ENCODE results near the gene SHLD1.

The SHLD1 gene

DNA sequence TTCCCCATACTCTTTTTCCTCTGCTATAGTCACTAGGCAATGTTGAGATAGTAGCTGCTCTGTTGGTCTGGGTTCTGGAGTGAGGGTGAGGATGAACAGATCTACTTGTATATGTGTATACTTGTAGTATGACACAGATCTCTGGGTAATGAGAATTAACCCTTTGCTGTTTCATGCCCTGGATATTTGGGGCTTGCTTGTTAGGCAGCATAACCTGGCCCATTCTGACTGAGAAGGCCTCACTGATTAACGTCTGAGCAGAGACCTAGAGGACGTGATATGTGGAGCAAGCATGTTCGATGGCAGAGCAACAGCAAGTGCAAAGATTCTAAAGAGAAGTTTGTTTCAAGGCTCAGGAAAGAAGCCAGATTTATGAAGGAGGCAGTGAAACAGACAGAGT lies 105.7 kb downstream of the SHLD1 start:
- DNase-seq (ENCODE audit: extremely low read depth, low read depth) = no peak
- TF ChIP-seq, protein P1, sequence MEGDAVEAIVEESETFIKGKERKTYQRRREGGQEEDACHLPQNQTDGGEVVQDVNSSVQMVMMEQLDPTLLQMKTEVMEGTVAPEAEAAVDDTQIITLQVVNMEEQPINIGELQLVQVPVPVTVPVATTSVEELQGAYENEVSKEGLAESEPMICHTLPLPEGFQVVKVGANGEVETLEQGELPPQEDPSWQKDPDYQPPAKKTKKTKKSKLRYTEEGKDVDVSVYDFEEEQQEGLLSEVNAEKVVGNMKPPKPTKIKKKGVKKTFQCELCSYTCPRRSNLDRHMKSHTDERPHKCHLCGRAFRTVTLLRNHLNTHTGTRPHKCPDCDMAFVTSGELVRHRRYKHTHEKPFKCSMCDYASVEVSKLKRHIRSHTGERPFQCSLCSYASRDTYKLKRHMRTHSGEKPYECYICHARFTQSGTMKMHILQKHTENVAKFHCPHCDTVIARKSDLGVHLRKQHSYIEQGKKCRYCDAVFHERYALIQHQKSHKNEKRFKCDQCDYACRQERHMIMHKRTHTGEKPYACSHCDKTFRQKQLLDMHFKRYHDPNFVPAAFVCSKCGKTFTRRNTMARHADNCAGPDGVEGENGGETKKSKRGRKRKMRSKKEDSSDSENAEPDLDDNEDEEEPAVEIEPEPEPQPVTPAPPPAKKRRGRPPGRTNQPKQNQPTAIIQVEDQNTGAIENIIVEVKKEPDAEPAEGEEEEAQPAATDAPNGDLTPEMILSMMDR (IDR thresholded peaks at IDR 0.05; ENCODE audit: low read depth, low read length) = no peak

DNA sequence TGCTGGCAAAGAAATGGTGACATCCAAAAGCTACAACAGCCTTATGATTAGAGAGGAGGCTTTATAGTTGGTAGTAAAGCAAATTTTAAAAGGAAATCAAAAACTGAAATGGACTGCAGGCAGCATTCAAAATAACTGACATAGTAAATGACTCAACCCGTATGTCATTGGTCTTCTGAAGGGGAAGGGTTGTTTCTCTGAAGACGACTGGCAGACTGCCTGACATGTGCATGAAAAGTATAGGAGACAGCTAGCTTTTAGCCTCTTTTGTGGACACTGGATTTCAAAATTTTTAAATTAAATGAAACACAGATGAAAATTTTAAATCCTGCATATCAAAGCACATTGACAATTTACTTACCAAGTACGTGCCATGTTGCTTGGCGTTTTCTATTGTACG lies 109.4 kb downstream of the SHLD1 start:
- DNase-seq (ENCODE audit: extremely low read depth, low read depth) = no peak

DNA sequence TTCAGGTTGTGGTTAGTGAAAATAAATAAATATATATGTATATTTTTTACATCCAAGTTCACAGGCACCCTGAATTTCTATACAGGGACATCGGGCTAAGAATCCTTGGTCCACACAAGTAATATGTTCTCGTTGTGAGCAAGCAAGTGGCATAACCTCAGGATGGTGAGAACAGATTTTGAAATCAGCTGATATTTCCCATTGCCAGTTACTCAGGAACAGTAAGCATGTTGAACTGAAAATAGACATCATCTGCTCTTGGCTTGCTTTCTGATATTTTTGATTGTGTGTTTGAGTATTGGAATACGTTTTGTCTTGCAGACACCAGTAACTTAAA lies 112.5 kb downstream of the SHLD1 start:
- TF ChIP-seq, protein P1 (IDR thresholded peaks at IDR 0.05; ENCODE audit: low read depth, low read length) = no peak
- no peak for DNase-seq (ENCODE audit: extremely low read depth, low read depth)

More for the DNA sequence above, 109.4 kb downstream of the SHLD1 start:
- TF ChIP-seq, protein P1 (IDR thresholded peaks at IDR 0.05; ENCODE audit: low read depth, low read length) = no peak

DNA sequence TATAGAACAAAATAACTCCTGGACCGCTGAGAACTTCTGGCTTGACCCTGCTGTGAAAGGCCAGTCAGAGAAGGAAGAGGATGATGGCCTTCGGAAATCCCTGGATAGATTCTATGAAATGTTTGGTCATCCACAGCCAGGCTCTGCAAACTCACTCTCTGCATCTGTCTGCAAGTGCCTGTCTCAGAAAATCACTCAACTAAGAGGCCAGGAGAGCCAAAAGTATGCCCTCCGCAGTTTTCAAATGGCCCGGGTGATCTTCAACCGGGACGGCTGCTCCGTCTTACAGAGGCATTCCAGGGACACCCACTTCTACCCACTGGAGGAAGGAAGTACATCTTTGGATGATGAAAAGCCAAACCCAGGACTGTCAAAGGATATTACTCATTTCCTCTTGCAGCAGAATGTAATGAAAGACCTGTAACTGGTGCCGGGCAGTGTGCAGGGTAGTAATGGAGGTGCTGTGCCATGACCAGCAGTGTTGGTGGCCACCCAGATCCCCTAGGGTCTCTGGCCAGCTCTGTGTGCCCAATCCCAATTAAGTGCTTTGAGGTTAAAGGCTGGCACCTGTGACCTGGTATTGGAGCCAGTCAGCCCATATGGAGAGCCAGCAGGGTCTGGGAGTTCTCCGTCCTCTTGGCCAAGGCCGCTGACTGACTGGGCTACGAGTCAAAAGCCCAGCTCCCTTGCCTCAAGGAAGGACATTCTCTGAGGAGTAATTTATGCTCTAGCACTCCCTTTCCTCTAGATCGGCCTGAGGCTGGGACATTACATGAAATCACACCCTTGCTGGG lies 113.0 kb downstream of the SHLD1 start:
- TF ChIP-seq, protein P1 (IDR thresholded peaks at IDR 0.05; ENCODE audit: low read depth, low read length) = no peak
- DNase-seq (ENCODE audit: extremely low read depth, low read depth) = no peak

DNA sequence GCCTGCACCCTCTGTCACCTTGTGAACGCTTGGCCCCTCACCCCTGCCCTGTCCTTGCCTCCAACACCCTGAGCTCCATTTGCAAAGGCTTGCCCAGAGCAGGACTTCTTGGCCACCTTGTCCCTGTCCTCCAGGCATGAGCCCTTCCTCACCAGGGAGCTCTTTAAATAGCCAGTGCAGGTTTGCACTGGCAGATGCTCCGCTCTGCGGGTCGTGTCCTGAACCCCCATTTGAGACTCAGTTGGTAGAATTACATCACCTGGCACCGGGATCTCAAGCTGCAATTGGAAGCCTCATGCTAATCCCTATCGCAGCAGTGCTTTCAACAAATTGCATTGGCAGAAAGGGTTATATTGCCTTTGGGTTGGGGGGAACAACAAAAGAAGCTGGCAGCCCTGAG lies 114.2 kb downstream of the SHLD1 start:
- no peak for DNase-seq (ENCODE audit: extremely low read depth, low read depth)
- TF ChIP-seq, protein P1 (IDR thresholded peaks at IDR 0.05; ENCODE audit: low read depth, low read length) = no peak

DNA sequence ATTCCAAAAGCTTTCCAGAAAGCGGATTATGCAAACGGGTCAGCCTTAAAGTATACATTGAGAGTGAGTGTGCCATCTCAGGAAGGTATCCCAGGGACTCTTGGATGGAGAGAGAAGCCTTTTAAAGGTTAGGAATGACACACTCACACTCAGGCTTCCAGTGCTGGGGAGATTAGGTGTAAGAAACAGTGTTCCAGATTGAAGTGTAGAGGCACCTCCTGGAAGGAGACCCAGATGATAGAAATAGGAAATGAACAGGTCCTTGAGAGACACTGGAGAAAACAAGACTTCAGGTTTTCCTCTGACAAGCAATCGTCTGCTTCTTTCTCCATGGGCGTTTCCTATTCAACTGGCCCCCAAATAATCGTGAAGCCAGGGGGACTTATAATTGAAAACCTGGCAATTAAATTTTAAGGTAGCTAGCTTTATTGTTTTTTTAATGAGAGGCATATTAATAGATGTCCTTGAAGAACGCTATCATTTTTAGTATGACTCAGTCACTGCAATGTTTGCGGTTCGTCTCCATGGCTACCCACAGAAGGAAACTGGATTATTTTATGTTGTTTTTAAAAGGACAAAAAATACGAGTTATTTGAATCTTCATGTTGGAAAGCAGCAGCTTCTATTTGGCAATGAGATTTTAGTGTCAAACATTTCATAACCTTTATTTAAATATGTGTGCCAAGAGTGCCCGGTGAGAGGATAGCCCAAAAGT lies 114.8 kb downstream of the SHLD1 start:
- no peak for DNase-seq (ENCODE audit: extremely low read depth, low read depth)
- TF ChIP-seq, protein P1 (IDR thresholded peaks at IDR 0.05; ENCODE audit: low read depth, low read length) = no peak

DNA sequence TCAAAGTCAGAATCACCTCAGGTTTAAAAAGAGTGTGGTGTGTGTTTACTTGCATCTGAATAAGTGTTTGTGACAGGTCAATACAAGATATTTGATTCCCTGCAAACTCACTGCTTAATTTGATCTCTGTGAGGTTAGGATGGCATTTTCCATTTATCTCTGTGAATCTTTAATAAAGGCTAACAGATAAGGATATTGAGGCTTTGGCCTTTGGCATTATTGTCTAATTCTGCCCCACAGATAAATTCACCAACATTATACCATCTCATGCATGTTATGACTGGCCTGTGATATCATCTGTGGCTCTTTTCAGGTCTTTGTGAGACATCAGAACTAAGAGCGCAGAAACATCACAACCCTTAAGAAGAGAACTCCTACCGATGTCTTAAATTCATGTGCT lies 115.4 kb downstream of the SHLD1 start:
- TF ChIP-seq, protein P1 (IDR thresholded peaks at IDR 0.05; ENCODE audit: low read depth, low read length) = no peak
- no peak for DNase-seq (ENCODE audit: extremely low read depth, low read depth)
